ENCODE data around the gene HRAS.

DNA sequence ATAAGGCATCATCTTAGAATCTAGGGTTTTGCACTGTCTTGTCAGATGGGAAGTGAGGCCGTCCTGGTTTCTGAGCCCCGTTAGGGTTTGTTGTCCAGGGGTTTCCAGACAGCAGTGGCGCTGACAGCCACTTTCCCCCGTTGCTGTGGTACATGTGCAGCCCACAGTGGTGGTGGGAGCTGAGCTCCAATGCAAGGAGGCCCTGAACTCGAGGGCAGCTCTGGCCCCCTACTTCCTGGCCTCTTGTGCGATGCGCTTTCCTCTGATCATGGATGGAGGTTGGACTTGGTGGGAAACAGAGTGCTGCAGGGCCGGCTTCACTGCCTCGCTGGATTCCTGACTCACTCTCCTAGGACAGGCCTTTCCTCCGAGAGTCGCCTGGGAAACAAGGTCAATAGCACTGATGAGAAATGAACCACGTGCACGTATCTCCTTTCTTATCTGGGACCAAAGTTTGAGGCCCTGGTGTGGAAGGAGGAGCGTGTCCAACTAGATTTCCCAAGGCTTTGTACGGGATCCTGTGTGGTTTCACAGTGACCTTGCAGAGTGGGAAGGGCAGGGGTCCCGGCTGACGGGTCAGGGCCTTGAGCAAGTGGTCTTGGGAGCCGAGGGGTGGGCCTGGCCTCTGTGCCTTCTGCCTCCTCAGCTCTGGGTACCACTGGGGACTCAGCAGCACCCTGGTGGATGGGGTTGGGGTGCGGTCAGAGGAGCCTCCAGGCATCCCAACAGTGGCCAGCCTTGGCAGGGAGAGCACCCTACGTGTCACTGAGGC, 44.6 kb upstream of the HRAS start:
- no peak for TF ChIP-seq EZH2 (IDR thresholded peaks at IDR 0.05; ENCODE audit: low read depth)
- TF ChIP-seq, protein P1, sequence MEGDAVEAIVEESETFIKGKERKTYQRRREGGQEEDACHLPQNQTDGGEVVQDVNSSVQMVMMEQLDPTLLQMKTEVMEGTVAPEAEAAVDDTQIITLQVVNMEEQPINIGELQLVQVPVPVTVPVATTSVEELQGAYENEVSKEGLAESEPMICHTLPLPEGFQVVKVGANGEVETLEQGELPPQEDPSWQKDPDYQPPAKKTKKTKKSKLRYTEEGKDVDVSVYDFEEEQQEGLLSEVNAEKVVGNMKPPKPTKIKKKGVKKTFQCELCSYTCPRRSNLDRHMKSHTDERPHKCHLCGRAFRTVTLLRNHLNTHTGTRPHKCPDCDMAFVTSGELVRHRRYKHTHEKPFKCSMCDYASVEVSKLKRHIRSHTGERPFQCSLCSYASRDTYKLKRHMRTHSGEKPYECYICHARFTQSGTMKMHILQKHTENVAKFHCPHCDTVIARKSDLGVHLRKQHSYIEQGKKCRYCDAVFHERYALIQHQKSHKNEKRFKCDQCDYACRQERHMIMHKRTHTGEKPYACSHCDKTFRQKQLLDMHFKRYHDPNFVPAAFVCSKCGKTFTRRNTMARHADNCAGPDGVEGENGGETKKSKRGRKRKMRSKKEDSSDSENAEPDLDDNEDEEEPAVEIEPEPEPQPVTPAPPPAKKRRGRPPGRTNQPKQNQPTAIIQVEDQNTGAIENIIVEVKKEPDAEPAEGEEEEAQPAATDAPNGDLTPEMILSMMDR (conservative IDR thresholded peaks at IDR 0.05): no peak
